GM12872 (cell line): ENCODE results near the gene LRFN4.

Source experiments
- CTCF ChIP-seq: IDR thresholded peaks from 3 replicates; pipeline ENCODE4 v1.5.1; 2011; ENCODE audit warnings: low read depth, mild to moderate bottlenecking, low read length, moderate library complexity; ENCODE audit not compliant: insufficient read depth

LRFN4 gene

GRCh38 chr11:66874232-66874631 lies 17.4 kb downstream of the LRFN4 start:
- no peak for TF ChIP-seq CTCF

- TF ChIP-seq CTCF, result no peak
These were observed 18.5 kb downstream of the LRFN4 start for GRCh38 chr11:66875378-66875777.

- no peak for TF ChIP-seq CTCF
These were observed 20.9 kb downstream of the LRFN4 start for GRCh38 chr11:66877588-66878385.

- TF ChIP-seq CTCF, result no peak
These were observed 21.6 kb downstream of the LRFN4 start for GRCh38 chr11:66878474-66878873.

GRCh38 chr11:66879000-66879399 lies 22.1 kb downstream of the LRFN4 start:
- no peak for TF ChIP-seq CTCF

GRCh38 chr11:66879583-66879982 lies 22.7 kb downstream of the LRFN4 start:
- TF ChIP-seq CTCF, result no peak

GRCh38 chr11:66879999-66880398 lies 23.1 kb downstream of the LRFN4 start:
- no peak for TF ChIP-seq CTCF
